Breast epithelium (tissue), 4 donors: ENCODE data around the gene DBP. TPM values are rescaled to one million over a fixed set of nuclear protein-coding genes. Genes with fewer than 3 reads are reported as not detected.
"Not testable (repeated sequence)": the region's sequence is repeated elsewhere in the genome, so short reads cannot be mapped to it uniquely, and the experiment has no call there.

ENCODE experiments used
- DNase-seq, 2 donors: peaks; one replicate each; pipeline ENCODE4 v3.0.0-alpha.2; 2019; ENCODE audit warnings: low spot score in 2 of 2
- H3K27ac ChIP-seq, 2 donors: fragments of 200-600 bp; sonication (generic) in 1 of 2; one replicate each; pipeline ENCODE4 v1.5.1; 2016 to 2019; ENCODE audit warnings: mild to moderate bottlenecking in 1 of 2
- H3K27me3 ChIP-seq, 2 donors: fragments of 200-600 bp; sonication (generic) in 1 of 2; one replicate each; pipeline versions ENCODE4 v1.5.1 to v1.6.0; 2017 to 2019; ENCODE audit warnings: control low read depth in 1 of 2, mild to moderate bottlenecking in 1 of 2
- H3K36me3 ChIP-seq: fragments of 200-600 bp; one replicate; pipeline ENCODE4 v1.5.1; 2019
- H3K4me1 ChIP-seq, 2 donors: fragments of 200-600 bp; sonication (generic); one replicate each; pipeline ENCODE4 v1.5.1; 2016 to 2019; ENCODE audit warnings: control low read depth in 1 of 2
- H3K4me3 ChIP-seq, 3 donors: fragments of 200-600 bp; sonication (generic); 1 replicate in 2 of 3; 2 replicates in 1 of 3; pipeline ENCODE4 v1.5.1; 2016 to 2019; ENCODE audit warnings: mild to moderate bottlenecking in 3 of 3, moderate library complexity in 2 of 3
- H3K9me3 ChIP-seq, 2 donors: fragments of 200-600 bp; sonication (generic) in 1 of 2; one replicate each; pipeline ENCODE4 v1.5.1; 2016 to 2019; ENCODE audit warnings: control low read depth in 1 of 2
- POLR2A ChIP-seq: fragments of 450-650 bp; IDR thresholded peaks from one replicate; pipeline ENCODE4 v1.6.1; 2016; ENCODE audit warnings: antibody characterized with exemption, mild to moderate bottlenecking, moderate library complexity
- POLR2AphosphoS5 ChIP-seq, 3 donors: sonication (generic); formaldehyde crosslinking; IDR thresholded peaks; one replicate each; pipeline ENCODE4 v1.6.1; 2017; ENCODE audit warnings: antibody characterized with exemption in 3 of 3
- intact Hi-C: fragments of 100-400 bp; cut with DNase I; formaldehyde crosslinking; loops from one replicate; pipeline ENCODE4 v1.15.1; 2023; ENCODE audit warnings: low total_unique reads
- total RNA-seq, 3 donors: library from RNA; depleted of rRNA; stranded (reverse); fragments of >200 nt; gene quantifications; one replicate each; pipeline ENCODE4 v1.1.0, GENCODE V29; 2016
- TF ChIP-seq, protein P1 (sequence below), 3 donors: fragments of 450-650 bp; IDR thresholded peaks; one replicate each; pipeline ENCODE4 v1.5.1; 2016 to 2017; ENCODE audit warnings: antibody characterized with exemption in 3 of 3, mild to moderate bottlenecking in 3 of 3, moderate library complexity in 3 of 3

Gene DBP, protein sequence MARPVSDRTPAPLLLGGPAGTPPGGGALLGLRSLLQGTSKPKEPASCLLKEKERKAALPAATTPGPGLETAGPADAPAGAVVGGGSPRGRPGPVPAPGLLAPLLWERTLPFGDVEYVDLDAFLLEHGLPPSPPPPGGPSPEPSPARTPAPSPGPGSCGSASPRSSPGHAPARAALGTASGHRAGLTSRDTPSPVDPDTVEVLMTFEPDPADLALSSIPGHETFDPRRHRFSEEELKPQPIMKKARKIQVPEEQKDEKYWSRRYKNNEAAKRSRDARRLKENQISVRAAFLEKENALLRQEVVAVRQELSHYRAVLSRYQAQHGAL
- 10 to 100 TPM in 1 of 3 donors, 1 to 10 TPM in 2; 3.9 to 10.8 (median 5.0) TPM for total RNA-seq

DNA sequence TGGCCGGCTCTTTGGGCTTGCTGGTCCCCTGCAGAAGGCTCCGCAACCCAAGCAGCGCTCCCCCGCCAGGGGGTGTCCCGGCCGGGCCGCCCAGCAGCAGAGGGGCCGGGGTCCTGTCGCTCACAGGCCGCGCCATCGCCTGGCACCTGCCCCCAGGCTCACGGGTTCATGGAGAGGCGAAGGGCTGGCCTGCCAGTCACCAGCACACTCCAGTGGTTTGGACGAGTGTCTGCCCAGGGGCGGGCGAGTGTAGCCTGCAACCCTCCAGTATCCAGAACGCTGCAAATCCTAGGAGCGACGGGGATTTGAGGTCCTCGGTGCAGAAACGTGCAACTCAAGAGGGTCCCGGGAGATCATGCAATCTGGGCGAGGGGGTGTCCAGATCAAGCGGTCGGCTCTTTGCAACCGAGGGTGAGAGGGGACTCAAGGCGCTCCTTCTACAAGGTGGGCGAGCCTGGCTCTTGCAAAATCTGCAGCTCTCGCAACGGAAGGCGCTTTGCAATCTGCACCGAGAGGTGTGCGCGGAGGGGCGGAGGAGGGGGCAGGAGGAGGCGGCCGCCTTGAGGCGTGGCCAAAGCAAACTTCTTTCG lies at the start of gene DBP:
Gene DBP (minus strand): TSS at position 521 of the 590 bp plus-strand sequence. CDS start 385 bp downstream, at position 136.
- intact Hi-C loops = no loop called here
- TF ChIP-seq POLR2A (no peak), POLR2AphosphoS5 (IDR thresholded peaks at IDR 0.05) (no peak)
- TF ChIP-seq, protein P1, sequence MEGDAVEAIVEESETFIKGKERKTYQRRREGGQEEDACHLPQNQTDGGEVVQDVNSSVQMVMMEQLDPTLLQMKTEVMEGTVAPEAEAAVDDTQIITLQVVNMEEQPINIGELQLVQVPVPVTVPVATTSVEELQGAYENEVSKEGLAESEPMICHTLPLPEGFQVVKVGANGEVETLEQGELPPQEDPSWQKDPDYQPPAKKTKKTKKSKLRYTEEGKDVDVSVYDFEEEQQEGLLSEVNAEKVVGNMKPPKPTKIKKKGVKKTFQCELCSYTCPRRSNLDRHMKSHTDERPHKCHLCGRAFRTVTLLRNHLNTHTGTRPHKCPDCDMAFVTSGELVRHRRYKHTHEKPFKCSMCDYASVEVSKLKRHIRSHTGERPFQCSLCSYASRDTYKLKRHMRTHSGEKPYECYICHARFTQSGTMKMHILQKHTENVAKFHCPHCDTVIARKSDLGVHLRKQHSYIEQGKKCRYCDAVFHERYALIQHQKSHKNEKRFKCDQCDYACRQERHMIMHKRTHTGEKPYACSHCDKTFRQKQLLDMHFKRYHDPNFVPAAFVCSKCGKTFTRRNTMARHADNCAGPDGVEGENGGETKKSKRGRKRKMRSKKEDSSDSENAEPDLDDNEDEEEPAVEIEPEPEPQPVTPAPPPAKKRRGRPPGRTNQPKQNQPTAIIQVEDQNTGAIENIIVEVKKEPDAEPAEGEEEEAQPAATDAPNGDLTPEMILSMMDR (IDR thresholded peaks at IDR 0.05) = peak in 1 of 3 donors; percentile 25
- peak in 1 of 2 donors; percentile 72 for DNase-seq
- peaks cover 0 to 7% of the 10 kb centered on the region in 2 donors for H3K4me1 ChIP-seq
- H3K4me3 ChIP-seq = peak within 1 kb of the TSS; percentile 63 to 88 (median 77)
- no peaks in the 10 kb centered on the region for H3K27me3 ChIP-seq
- no peaks in the 10 kb centered on the region for H3K36me3 ChIP-seq
- H3K27ac ChIP-seq = peak within 1 kb of the TSS; percentile 99
- no peaks in the 10 kb centered on the region for H3K9me3 ChIP-seq

DNA sequence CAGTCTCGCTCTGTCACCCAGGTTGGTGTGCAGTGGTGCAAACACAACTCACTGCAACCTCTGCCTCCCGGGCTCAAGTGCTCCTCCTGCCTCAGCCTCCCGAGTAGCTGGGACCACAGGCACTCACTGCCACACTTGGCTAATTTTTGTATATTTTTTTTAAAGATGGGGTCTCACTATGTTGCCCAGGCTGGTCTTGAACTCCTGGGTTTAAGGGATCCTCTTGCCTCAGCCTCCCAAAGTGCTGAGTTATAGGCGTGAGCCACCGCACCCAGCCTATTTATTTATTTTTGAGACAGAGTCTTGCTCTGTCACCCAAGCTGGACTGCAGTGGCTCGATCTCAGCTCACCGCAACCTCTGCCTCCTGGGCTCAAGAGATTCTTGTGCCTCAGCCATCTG lies 49.5 kb upstream of the DBP start:
- DNase-seq, intact Hi-C loops: not testable (repeated sequence)

DNA sequence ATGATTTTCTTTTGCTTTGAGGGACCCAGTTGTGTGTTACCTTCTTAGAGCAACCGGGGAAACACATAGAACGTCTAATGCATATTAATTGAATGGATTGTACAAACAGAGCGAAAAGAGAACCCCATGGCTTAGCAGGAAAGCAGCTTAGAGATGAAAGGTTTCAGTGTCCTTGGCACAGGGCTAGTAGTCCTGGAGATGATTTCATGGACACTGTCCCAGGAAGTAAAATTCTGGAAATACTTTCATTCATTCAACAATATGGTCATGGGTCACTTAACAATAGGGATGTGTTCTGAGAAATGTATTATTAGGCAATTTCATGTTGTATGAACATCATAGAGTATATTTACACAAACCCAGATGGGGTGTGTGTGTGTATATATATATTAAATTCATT lies 48.9 kb upstream of the DBP start:
- no peak for DNase-seq
- Histone ChIP-seq H3K27me3 (no peaks in the 10 kb centered on the region), H3K4me3 (no peak overlapping the region), H3K27ac (peak overlapping the region in 1 of 2 donors; percentile 68), H3K4me1 (no peaks in the 10 kb centered on the region), H3K36me3 (no peaks in the 10 kb centered on the region), H3K9me3 (no peaks in the 10 kb centered on the region)
- intact Hi-C loops = no loop called here
- TF ChIP-seq POLR2A (no peak), POLR2AphosphoS5 (IDR thresholded peaks at IDR 0.05) (no peak)
- TF ChIP-seq, protein P1 (IDR thresholded peaks at IDR 0.05) = no peak

More for the DNA sequence above, 49.5 kb upstream of the DBP start:
- not testable (repeated sequence) for H3K9me3 ChIP-seq, H3K36me3 ChIP-seq, H3K27ac ChIP-seq, H3K27me3 ChIP-seq, H3K4me3 ChIP-seq, H3K4me1 ChIP-seq

DNA sequence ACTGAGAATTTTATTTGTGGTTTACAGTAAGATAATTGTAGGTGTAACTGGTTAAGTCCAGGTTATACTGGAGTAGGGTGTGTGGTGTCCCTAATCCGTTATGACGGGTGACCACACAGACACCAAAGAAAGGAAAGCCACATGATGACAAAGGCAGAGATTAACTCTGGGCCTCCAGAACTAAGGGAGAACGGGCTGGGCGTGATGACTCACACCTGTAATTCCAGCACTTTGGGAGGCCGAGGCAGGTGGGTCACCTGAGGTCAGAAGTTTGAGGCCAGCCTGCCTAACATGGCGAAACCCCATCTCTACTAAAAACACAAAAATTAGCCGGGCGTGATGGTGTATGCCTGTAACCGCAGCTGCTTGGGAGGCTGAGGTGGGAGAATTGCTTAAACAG lies 48.4 kb upstream of the DBP start:
- Histone ChIP-seq H3K27me3 (no peaks in the 10 kb centered on the region), H3K4me3 (no peak overlapping the region), H3K36me3 (no peaks in the 10 kb centered on the region), H3K27ac (peak overlapping the region; percentile 21 to 68), H3K4me1 (no peaks in the 10 kb centered on the region), H3K9me3 (no peaks in the 10 kb centered on the region)
- no peak for TF ChIP-seq POLR2AphosphoS5 (IDR thresholded peaks at IDR 0.05)
- TF ChIP-seq, protein P1 (IDR thresholded peaks at IDR 0.05) = no peak
- TF ChIP-seq POLR2A = no peak
- intact Hi-C loops = no loop called here
- no peak for DNase-seq

DNA sequence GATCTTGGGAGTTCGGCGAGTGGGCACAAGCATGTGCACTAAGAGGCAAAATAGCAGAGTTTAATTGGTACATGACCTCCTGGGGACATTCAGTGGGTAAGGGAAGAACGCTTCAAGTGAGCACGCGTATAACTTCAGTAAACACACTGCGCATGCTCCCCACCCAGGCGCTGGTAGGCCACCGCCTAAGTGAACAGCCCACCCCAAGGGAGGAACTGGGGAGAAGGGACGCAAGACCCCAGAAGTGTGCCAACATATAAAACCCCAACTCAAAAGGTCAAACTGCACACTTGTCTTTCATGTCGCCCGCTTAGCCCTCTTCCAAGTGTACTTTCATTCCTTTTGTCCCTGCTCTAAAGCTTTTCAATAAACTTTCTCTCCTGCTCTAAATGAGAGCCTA lies 46.2 kb upstream of the DBP start:
- Histone ChIP-seq H3K27me3 (no peaks in the 10 kb centered on the region), H3K4me1 (no peaks in the 10 kb centered on the region), H3K36me3 (no peaks in the 10 kb centered on the region), H3K9me3 (no peaks in the 10 kb centered on the region), H3K27ac (no peak overlapping the region), H3K4me3 (no peak overlapping the region)
- no peak for DNase-seq
- TF ChIP-seq POLR2AphosphoS5 (IDR thresholded peaks at IDR 0.05) (no peak), POLR2A (no peak)
- TF ChIP-seq, protein P1 (IDR thresholded peaks at IDR 0.05) = no peak
- intact Hi-C loops = no loop called here
